Stomach (tissue), 9 donors: ENCODE results near the gene KPNA6. TPM values are rescaled to one million over a fixed set of nuclear protein-coding genes. Genes with fewer than 3 reads are reported as not detected.

Experiments used
- DNase-seq, 2 donors: peaks; one replicate each; pipeline versions ENCODE4 v3.0.0 to v3.0.0-alpha.2; 2013 to 2019
- H3K27ac ChIP-seq, 5 donors: fragments of 200-600 bp in 4 of 5; sonication (generic) in 4 of 5; one replicate each; pipeline ENCODE4 v1.5.1; 2013 to 2019; ENCODE audit warnings: mild to moderate bottlenecking in 1 of 5, moderate library complexity in 1 of 5
- H3K27me3 ChIP-seq, 3 donors: fragments of 200-600 bp; sonication (generic); one replicate each; pipeline ENCODE4 v1.5.1; 2017 to 2019; ENCODE audit warnings: mixed run types in 1 of 3
- H3K36me3 ChIP-seq, 4 donors: fragments of 200-600 bp; sonication (generic); 1 replicate in 3 of 4; 2 replicates in 1 of 4; pipeline ENCODE4 v1.5.1; 2016 to 2019
- H3K4me1 ChIP-seq, 4 donors: fragments of 200-600 bp; sonication (generic); one replicate each; pipeline ENCODE4 v1.5.1; 2016 to 2019
- H3K4me3 ChIP-seq, 4 donors: fragments of 200-600 bp; sonication (generic) in 3 of 4; one replicate each; pipeline ENCODE4 v1.5.1; 2016 to 2019; ENCODE audit warnings: mild to moderate bottlenecking in 1 of 4
- H3K9me3 ChIP-seq, 4 donors: fragments of 200-600 bp; sonication (generic); one replicate each; pipeline ENCODE4 v1.5.1; 2016 to 2019
- EP300 ChIP-seq: sonication (generic); formaldehyde crosslinking; IDR thresholded peaks from one replicate; pipeline ENCODE4 v1.6.1; 2017; ENCODE audit warnings: antibody characterized with exemption
- POLR2A ChIP-seq, 4 donors: fragments of 450-650 bp; IDR thresholded peaks; one replicate each; pipeline ENCODE4 v1.6.1; 2016; ENCODE audit warnings: antibody characterized with exemption in 4 of 4, control low read depth in 2 of 4, mild to moderate bottlenecking in 1 of 4, moderate library complexity in 1 of 4
- POLR2AphosphoS5 ChIP-seq, 3 donors: sonication (generic); formaldehyde crosslinking; IDR thresholded peaks; one replicate each; pipeline ENCODE4 v1.6.1; 2016; ENCODE audit warnings: antibody characterized with exemption in 3 of 3
- WGBS, 5 donors: extraction: QIAGEN DNeasy Blood & Tissue Kit in 3 of 5; methylation state at CpG; one replicate each; pipeline versions ENCODE4 v1.1.5 to v1.1.7; 2013 to 2018; 5-methylcytosine and 5-hydroxymethylcytosine counted together
- intact Hi-C: fragments of 100-400 bp; cut with DNase I; formaldehyde crosslinking; loops from one replicate; pipeline ENCODE4 v1.15.1; 2023; ENCODE audit warnings: low total_unique reads
- polyA plus RNA-seq, 3 donors: library from polyadenylated mRNA; stranded (reverse); fragments of 200-250 nt; gene quantifications; one replicate each; pipeline ENCODE4 v1.2.3, GENCODE V29; 2013
- total RNA-seq, 5 donors: library from RNA; depleted of rRNA; stranded (reverse); fragments of >200 nt; gene quantifications; one replicate each; pipeline versions ENCODE4 v1.1.0 to v1.2.3, GENCODE V29; 2014 to 2016
- TF ChIP-seq, protein P1 (sequence below), 7 experiments: fragments of 450-650 bp in 4 of 7; fragments of 200-600 bp in 3 of 7; sonication (generic) in 3 of 7; IDR thresholded peaks; one replicate each; pipeline ENCODE4 v1.5.1; 2016 to 2019; ENCODE audit warnings: antibody characterized with exemption in 7 of 7, control low read depth in 2 of 7, mild to moderate bottlenecking in 1 of 7
- donor health status: healthy with polysubstance abuse.
- donor health status: Bipolar disorder and iron deficiency.
- donor health status: healthy.

KPNA6 gene
- total and polyA plus RNA-seq, 8 donors, result 7.6 to 38.0 (median 17.7) TPM

GRCh38 chr1:32100807-32101708 lies 6.8 kb upstream of the KPNA6 start:
- Histone ChIP-seq H3K4me3 (no peak overlapping the region), H3K4me1 (peaks cover 0 to 6% (median 2%) of the 10 kb centered on the region in 4 donors), H3K27ac (no peak overlapping the region), H3K27me3 (no peaks in the 10 kb centered on the region), H3K36me3 (peaks cover 12 to 66% (median 61%) of the 10 kb centered on the region in 4 donors), H3K9me3 (no peaks in the 10 kb centered on the region)
- 81 to 85% (median 84%) methylated on average over 9 of the region's 9 CpGs for WGBS, 5 donors
- no peak for DNase-seq
- TF ChIP-seq POLR2AphosphoS5 (IDR thresholded peaks at IDR 0.05), result no peak
- TF ChIP-seq, protein P1, sequence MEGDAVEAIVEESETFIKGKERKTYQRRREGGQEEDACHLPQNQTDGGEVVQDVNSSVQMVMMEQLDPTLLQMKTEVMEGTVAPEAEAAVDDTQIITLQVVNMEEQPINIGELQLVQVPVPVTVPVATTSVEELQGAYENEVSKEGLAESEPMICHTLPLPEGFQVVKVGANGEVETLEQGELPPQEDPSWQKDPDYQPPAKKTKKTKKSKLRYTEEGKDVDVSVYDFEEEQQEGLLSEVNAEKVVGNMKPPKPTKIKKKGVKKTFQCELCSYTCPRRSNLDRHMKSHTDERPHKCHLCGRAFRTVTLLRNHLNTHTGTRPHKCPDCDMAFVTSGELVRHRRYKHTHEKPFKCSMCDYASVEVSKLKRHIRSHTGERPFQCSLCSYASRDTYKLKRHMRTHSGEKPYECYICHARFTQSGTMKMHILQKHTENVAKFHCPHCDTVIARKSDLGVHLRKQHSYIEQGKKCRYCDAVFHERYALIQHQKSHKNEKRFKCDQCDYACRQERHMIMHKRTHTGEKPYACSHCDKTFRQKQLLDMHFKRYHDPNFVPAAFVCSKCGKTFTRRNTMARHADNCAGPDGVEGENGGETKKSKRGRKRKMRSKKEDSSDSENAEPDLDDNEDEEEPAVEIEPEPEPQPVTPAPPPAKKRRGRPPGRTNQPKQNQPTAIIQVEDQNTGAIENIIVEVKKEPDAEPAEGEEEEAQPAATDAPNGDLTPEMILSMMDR (IDR thresholded peaks at IDR 0.05), result no peak
- no peak for TF ChIP-seq EP300
- no peak for TF ChIP-seq POLR2A (IDR thresholded peaks at IDR 0.05)
- intact Hi-C loops, result no loop called here

GRCh38 chr1:32104127-32104526 lies 3.7 kb upstream of the KPNA6 start:
- Histone ChIP-seq H3K36me3 (peaks cover 10 to 35% (median 31%) of the 10 kb centered on the region in 4 donors), H3K27me3 (no peaks in the 10 kb centered on the region), H3K4me1 (peaks cover 4 to 21% (median 10%) of the 10 kb centered on the region in 4 donors), H3K4me3 (no peak overlapping the region), H3K27ac (no peak overlapping the region), H3K9me3 (no peaks in the 10 kb centered on the region)
- DNase-seq, result no peak
- intact Hi-C loops, result no loop called here
- 50 to 81% (median 68%) methylated on average over 4 of the region's 4 CpGs for WGBS, 5 donors
- TF ChIP-seq POLR2A (IDR thresholded peaks at IDR 0.05) (no peak), POLR2AphosphoS5 (IDR thresholded peaks at IDR 0.05) (no peak), EP300 (no peak)
- TF ChIP-seq, protein P1 (IDR thresholded peaks at IDR 0.05), result no peak

DNA sequence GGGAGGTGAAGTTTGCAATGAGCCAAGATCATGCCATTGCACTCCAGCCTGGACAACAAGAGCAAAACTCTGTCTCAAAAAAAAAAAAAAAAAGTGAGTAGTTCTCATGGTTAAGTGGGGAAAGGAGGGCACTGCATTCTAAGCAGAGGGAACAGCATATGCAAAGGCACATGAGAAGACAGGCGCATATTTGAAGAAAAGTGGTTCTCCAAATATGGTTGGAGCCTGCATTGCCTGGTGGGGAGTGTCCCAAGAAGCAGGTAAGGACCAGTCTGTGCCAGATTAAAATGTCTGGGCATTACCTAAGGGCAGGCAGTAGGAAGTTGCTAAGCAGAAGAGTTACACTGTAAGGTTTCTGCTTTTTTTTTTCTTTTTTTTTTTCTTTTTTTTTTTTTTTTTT lies 2.5 kb upstream of the KPNA6 start:
- DNase-seq, result no peak
- TF ChIP-seq, protein P1 (IDR thresholded peaks at IDR 0.05), result no peak
- TF ChIP-seq EP300, result no peak
- TF ChIP-seq POLR2A (IDR thresholded peaks at IDR 0.05), result no peak
- TF ChIP-seq POLR2AphosphoS5 (IDR thresholded peaks at IDR 0.05), result no peak
- Histone ChIP-seq H3K36me3 (peaks cover 4 to 23% (median 20%) of the 10 kb centered on the region in 4 donors), H3K27me3 (no peaks in the 10 kb centered on the region), H3K27ac (no peak overlapping the region), H3K9me3 (no peaks in the 10 kb centered on the region), H3K4me1 (peaks cover 16 to 33% (median 22%) of the 10 kb centered on the region in 4 donors), H3K4me3 (no peak overlapping the region)
- WGBS, 5 donors, result 81 to 100% (median 92%) methylated on average over 1 of the region's 1 CpG
- intact Hi-C loops, result no loop called here

DNA sequence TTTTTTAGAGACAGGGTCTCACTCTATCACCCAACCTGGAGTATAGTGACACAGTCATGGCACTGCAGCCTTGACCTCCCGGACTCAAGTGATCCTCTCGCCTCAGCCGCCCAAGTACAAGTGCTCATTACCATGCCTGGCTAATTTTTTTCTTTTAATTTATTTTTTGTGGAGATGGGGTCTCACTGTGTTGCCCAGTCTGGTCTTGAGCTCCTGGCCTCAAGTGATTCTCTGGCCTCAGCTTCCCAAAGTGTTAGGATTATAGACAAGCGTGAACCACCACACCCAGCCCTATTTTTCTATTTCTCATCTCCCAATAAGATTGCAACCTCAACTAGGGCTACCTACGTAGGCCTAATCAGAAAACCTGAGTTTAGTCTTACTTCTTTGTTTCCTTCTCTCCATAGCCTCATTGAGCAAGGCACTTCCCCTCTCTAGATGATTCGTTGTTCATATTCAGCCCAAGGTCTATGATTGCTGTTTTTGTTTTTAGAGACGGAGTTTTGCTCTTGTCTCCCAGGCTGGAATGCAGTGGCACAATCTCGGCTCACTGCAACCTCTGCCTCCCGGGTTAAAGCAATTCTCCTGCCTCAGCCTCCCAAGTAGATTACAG lies 1.1 kb upstream of the KPNA6 start:
- Histone ChIP-seq H3K4me1 (peaks cover 30 to 41% (median 34%) of the 10 kb centered on the region in 4 donors), H3K36me3 (peaks cover 4 to 13% (median 9%) of the 10 kb centered on the region in 4 donors), H3K4me3 (peak overlapping the region in 2 of 4 donors; percentile 67 to 97), H3K9me3 (no peaks in the 10 kb centered on the region), H3K27ac (peak overlapping the region in 1 of 5 donors; percentile 97), H3K27me3 (no peaks in the 10 kb centered on the region)
- DNase-seq, result no peak
- intact Hi-C loops, result no loop called here
- 89 to 91% (median 91%) methylated on average over 9 of the region's 9 CpGs for WGBS, 5 donors
- no peak for TF ChIP-seq POLR2A (IDR thresholded peaks at IDR 0.05)
- TF ChIP-seq POLR2AphosphoS5 (IDR thresholded peaks at IDR 0.05), result no peak
- TF ChIP-seq, protein P1 (IDR thresholded peaks at IDR 0.05), result no peak
- no peak for TF ChIP-seq EP300
